ENCODE measurements around the gene GABRB1.
"Not testable (repeated sequence)": the region's sequence is repeated elsewhere in the genome, so short reads cannot be mapped to it uniquely, and the experiment has no call there.

The GABRB1 gene

DNA sequence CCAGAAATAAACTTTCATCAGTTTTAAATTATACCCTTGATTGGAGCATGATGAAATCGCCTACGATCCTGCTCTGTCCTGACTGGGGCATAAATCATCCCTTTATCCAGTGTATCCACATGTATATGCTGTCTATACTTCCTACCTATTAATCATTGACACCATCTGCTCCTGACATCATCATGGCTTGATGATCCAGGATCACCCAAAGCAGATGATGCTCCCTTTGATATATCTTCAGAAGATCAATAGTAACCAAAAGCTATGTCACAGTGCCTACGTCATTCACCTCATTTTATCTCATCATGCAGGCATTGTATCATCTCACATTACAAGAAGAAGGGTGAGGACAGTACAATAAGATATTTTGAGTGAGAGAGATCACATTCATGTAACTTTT is 294.7 kb downstream of the GABRB1 start:
- no peak for FAIRE-seq

DNA sequence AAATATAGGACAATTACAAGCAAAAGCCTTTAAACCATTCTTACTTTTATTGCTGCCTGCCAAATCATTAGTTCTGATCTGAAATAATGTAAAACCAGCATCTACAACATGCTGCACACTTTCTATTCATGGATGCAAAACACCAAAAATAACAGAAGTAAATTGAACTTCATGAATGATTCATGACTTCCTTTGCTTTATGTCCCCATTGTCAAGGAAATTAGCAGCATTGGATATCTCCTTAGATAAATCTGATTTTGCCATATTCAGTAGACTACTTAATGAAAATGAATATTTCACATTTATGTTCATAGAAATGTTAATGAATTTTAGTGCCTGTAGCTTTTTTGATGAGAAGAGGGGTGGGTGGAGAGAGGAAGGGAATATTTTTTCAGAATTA is 299.5 kb downstream of the GABRB1 start:
- FAIRE-seq = no peak

DNA sequence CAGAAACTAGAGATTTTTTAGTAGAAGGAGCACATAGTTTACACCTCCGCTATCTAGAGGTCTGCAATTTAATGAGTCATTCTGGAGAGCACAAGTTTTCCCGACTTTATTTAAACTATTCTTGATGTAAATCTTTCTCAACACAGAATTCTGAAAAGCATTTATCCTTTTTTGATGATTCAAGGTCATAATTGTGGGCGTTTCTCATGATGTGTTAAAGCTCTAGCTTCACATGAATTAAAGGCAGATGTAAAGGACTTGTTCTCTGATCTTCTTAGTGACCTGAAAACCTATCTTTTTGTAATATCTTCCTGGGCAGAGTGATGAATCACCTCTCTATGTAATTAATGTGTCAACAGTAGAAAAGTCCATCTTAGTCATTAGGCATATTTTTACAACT is 303.3 kb downstream of the GABRB1 start:
- FAIRE-seq = no peak

DNA sequence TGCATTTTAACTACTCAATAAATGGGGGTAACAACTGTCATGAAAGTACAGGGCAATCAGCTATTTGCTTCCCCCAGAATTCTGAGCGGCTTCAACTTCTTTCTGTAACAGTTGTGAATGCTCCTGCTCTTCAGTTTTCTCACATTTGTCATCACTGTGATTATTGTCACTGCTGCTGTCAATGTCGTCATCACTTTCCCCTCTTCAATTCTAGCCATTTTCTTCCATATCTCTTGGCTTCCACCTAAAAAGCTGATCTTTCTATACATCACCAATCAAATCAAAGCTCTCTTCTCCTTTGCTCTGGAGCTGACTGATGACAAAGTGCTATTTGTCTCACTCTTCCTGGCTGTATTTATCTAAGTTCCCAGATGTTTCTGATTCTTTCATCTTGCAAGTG is 306.5 kb downstream of the GABRB1 start:
- FAIRE-seq = no peak

DNA sequence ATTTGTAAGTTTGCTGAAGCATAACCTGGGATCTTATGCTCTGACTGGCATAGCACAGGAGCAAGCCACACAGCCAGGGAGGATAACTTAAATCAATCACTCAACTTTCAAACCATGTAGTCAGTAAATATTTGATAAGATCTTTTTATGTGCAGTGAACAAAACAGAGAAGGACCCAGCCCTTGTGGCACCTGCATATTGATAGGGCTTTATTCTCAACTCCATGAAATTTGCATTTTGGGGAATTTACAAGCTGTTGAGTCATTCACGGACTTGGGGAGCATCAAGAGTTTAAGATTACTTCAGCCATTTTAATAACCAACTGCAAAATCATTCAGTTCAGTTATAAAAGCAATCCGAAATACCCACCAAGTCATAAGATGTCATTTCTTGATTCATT is 309.5 kb downstream of the GABRB1 start:
- no peak for FAIRE-seq

DNA sequence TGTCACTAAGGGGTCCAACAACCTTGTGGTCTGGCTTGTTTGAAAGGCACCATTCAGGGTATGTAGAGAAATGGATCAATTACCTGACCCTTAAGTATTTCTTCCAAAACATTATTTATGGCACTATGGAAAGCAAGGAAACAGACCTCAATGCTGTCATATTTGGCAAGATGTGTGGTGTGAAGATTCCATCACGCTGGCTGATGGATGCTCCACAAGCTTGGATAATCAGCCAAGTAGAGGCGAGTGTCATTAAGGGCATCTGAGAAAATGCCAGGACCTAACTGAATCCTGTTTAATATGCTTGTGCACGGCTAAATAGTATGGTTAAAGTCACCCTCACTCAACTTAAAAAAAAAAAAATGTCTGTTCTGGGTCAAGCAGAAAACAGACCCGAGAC is 311.4 kb downstream of the GABRB1 start:
- no peak for FAIRE-seq

DNA sequence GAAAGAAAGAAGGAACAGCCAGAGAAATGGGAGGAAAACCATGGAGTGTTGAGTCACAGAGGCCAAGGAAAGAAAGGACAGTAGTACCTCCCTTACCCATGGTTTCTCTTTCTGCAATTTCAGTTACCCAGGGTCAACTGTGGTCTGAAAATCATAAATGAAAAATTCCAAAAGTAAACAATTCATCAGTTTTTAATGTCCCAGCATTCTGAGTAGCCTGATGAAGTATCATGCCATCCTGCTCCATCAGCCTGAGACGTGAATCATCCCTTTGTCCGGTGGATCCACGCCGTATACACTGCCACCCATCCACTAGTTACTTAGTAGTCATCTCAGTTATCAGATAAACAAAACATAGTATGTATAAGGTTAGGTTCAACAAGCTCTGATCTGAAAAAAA is 318.0 kb downstream of the GABRB1 start:
- no peak for FAIRE-seq

DNA sequence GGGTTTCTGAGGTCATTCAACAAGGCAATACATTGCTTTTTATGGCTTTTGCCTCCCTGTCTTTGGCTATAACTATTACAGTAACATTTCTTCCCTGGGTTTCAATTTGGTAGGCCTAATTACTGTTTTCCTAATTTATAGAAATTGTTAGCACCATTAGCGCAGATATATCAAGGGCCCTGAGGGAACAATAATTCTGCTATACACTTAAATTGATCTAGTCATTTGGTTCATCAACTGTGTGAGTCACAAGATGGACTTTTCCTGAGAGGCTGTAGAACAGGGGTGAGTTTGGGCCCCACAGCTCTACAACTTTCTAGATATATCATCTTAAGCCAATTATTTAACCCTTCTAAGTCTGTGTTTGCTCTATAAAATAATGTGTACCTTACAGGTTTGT is 324.2 kb downstream of the GABRB1 start:
- no peak for FAIRE-seq

DNA sequence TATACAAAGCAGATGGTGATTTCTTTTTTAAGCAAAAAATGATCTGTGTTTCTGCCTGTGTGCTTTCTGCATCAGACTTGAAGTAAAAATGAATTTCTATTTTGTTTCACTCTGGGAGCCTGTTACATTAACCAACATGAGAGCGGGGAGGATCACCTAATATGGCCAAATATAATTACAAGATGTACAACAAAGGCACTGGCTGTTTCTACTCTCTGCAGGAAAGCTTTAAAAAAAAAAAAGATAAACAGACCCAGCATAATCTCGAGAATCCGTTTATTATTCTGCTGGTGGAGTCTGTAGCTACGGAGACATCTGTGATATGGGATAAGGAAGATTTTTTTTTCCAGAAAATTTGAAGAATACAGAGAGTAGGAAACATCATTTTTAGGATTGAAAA is 328.5 kb downstream of the GABRB1 start:
- FAIRE-seq = no peak

DNA sequence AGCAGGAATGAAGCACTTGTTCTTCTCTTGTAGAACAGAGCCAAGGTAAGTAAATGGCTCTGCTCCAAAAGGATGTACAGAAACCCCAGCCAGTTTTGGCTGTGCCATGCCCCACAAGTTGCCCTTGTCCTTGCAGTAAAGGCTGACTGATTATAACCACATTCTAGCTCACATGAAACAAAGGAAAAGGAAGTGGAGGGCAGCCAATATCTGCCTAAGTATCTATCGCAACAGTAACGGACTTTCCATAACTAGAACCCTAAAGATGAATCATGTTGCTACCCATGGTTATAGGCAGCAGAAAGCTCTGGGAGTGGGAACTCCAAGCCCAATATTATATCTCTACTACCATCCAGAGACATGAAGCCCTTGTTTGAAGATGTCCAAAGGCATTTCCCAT is 336.4 kb downstream of the GABRB1 start:
- no peak for FAIRE-seq

DNA sequence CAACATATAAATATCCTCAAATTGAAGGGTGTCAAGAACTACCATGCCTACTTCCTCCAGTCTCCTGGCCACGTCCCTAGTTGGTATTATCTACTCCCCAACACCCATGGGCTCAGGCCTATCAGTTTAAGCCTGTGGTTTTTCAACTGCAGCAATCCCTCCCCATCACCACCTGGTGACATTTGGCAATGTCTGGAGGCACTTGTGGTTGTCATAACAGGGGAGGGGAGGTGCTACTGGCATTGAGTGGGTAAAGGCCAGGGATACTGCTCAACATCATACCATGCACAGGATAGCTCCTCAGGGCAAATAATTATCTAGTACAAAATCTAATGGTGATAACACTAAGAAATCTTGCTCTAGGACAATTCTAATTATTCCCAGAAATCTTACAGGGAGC is 336.8 kb downstream of the GABRB1 start:
- FAIRE-seq = no peak

DNA sequence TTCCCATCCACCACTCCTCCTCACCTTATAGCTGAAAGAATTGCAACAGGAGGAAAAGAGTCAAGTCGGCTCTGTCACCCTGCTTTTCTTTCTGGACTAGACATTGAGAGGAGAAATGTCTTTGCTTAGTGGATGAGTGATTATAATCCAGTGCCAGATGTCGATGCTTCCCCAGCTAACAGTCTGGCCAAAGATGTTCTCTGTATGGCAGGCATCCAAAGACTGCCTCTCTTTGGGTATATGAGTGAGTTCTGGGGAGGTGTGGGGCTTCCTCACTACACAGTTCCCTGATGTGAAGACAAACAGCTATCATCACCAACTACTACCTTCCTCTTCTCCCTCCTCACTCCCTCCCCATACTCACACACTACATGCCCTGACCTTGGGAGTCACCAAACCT is 341.2 kb downstream of the GABRB1 start:
- no peak for FAIRE-seq

DNA sequence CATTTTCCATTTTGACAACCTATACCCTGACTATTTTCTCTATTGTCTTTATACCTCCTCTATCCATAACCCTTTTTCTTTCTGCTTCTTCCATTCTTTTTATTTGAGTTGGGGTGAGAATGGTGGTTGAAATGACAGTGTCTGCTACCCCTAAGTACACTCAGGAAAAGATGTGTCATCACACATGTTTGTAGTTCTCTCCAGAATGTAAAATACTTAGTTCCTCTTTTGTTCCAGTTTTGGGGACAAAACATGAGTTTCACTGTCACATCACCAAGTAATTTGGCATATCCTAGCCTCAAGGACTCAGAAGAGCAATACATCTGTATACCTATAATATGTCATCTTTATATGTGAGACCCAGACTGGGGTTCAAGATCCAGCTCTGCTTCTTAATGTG is 341.8 kb downstream of the GABRB1 start:
- FAIRE-seq = no peak

DNA sequence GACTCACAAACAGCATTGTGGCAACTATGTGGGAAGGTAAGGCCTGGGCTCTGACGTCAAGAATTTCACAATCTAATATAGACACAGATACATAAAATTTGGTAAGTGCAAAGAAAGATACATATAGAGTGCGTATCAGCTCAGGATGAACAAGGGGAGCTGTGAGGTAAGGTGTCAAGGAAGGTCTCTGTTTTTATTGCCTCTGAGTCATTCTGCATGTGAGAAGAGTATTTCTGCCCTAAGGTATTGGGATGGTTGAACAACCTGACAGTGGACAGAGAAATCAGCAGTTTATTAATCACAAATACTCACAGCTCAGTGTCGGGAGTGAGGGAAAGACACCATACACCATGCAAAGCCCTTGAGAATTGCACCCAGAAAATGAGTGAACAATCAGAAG is 342.3 kb downstream of the GABRB1 start:
- no peak for FAIRE-seq

DNA sequence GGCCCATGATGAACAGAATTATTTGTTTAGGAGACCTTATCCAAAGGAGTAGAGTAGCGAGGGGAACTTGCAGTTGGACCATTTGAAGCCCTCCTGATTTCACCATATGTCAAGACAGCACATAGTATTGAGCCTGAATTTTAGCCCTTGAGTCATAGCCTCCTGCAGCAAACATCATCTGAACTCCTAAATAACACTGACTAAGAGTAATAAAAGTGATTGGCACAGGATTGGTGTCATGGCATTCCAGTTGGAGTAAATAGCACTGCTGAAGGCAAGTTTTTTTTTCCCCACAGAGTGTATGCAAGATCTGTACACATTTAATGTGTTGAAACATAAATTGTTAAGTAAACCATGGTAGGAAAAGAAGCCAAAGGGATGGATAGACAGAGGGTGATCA is 343.1 kb downstream of the GABRB1 start:
- no peak for FAIRE-seq

DNA sequence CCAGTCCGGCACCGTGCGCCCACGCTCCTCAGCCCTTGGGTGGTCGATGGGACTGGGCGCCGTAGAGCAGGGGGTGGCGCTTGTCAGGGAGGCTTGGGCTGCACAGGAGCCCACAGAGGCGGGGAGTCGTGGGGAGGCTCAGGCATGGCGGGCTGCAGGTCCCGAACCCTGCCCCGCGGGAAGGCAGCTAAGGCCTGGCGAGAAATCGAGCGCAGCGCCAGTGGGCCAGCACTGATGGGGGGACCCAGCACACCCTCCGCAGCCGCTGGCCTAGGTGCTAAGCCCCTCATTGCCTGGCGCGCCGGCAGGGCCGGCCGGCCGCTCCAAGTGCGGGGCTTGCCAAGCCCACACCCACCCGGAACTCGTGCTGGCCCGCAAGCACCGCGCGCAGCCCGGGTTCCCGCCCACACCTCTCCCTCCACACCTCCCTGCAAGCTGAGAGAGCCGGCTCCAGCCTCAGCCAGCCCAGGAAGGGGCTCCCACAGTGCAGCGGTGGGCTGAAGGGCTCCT is 346.7 kb downstream of the GABRB1 start:
- FAIRE-seq = not testable (repeated sequence)

DNA sequence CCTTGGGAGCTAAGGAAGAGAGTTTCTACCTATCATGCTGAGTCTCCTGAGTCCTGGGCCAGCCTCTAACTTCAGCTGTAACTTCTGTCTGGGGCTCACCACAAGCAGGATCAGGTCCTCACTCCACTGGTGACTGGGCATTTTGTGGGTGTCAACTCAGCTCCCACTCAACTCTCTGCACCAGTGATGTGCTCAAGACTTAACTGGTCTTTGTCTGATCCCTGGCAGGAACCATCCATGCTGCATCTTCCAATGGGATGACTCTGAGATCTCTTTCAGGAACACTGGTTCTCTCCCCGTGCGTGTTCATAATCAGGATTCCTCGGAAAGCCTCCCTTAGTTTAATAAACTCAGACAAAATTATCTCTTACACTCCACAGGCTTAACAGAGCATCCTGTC is 349.8 kb downstream of the GABRB1 start:
- no peak for FAIRE-seq

DNA sequence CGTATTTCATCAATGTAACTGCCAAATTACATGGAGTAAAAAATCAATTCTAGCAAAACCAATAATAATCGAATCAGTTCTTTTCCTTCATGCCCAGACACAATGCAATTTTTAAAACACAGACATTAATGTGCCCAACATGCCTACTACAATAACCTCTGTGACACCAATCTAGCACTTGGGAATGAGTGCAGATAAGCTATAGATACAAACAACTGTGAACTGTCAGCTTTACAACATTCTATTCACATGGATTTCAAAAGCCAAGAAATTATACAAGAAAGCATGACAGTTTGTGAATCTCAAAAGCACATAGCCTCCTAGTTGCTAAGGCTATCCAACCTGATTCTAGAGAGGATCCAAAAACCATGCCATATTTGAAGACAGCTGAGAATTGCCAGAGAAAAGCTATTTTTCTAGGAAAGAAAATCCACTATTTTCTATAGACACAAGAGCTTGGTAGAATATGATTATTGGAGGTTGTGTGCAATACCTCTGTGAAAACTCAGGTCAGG is 351.5 kb downstream of the GABRB1 start:
- FAIRE-seq = no peak

DNA sequence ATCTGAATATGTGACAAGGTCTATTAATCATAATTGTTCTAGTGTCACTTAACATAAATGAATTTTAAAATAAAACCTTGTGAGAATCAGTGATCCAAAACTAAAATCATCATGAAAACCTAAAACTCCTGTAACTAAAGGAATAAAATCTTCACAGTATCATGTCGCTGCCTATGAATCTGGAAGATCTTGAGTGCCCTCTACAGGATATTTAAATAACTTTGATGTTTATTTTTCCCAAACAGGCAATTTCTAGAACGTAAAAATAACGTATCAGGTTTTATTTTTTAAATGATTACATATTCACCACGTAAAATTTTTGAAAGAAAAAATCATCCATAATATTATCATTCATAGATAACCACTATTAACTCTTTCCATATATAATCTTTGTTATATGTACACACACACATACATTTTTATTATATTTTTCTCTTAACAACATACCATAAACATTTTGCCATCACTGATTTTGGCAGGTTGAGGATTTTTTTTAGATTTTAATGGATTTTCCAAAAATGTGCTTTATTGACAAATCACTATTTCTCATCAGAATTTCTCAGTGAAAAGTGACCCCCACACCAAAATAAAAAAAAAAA is 352.6 kb downstream of the GABRB1 start:
- peak; percentile 99 for FAIRE-seq

DNA sequence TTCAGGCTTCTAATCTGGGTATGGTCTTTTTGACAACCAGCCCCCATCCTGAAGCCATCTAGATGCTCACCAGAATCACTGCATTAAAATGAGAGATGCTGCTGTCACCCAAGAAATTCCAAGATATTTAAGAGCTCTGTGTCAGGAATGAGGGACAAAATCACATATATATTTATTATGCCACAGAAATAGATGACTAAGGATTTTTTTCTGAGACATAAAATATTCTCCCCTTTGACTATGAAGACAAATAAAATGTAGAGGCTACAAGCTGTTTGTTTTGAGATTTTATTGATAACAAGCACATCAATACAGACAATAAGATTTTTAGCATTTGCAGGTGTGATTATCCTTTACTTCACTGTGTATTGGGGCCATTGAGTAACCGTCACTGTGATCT is 354.8 kb downstream of the GABRB1 start:
- no peak for FAIRE-seq

DNA sequence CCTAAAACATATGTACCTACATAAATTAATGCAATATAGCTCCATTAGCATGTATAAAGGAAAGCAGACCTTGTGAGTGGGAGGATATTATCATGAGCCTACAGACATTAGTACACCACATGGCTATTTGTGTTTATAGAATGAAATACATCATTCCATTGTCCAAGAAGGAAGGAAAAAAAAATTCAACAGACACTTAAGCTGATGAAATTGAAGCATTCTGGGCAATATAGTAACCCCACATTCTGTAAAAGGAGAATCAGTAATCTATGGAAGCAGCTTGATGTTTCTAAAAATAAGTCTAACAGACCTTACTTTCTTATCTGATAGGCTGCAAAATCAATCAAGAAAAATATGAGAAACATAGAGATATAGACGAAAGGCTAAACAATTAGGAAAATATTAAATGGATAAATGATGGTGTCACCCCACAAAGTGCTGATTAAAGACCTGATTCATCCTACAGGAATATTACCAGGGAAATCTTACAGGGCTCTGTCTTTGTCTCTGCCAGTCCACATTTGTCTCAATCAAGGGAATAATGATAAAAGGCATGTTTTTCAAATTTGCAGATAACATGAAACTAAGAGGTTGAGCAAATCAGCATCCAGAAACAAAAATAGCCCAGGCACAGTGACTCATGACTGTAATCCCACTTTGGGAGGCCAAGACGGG is 355.3 kb downstream of the GABRB1 start:
- FAIRE-seq = no peak

DNA sequence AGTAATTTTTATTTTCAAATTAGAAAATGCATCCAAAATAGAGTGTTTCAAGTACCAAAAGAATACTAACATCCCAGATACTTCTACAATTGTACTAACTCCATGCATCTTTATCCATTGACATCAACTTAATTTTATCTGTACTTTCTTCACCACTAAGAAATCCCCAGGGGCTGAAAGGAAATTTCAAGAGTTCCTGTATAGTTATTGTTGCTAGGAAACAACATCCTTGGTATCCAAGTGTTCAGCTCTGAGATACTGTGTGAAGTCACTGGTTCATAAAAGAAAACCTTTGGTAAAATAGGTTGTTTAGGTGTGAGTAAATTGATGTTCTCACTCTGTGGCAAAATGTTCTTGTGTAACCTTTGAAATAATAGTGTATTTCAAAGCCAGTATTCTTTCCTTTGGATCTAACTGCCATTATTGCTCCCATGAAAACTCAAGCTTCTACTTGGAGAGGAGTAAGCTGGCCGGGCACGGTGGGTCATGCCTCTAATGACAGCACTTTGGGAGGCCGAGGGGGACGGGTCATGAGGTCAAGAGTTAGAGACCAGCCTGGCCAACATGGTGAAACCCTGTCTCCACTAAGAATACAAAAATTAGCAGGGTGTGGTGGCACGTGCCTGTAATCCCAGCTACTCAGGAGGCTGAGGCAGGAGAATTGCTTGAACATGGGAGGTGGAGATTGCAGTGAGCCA is 359.2 kb downstream of the GABRB1 start:
- FAIRE-seq = no peak

DNA sequence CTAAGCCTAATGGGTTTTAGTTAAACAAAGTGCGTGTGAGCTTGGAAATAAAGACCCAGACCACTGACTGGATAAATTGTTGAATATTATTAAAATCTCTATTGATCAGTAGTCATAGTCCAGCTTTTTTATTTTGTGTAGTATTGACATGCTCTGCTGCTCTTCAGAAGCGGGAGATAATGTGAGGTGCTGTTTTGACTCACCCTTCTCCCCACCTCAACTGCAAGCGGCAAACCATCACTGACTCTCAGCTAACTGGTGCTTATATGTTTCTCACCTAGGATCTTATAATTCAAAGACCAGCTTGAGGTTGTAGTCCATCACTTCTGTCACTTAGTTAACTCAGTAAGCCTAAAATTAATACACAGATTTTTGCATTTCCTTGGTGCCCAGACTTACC is 359.9 kb downstream of the GABRB1 start:
- no peak for FAIRE-seq

DNA sequence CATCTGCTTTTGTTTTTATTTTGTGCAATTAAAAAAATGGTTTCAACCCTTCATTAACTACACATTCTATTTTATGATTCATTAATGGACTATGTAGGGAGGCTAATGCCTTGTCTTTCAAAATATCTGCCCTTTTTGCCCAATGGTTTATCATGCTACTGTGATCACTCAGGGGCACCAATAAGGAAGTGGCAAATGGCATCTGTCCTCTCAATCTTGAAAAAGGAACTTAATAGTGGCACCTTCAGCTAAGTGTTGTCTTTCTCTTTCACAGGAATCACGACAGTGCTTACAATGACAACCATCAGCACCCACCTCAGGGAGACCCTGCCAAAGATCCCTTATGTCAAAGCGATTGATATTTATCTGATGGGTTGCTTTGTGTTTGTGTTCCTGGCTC is 375.0 kb downstream of the GABRB1 start:
- no peak for FAIRE-seq
